Mesendoderm (in vitro differentiated cells): ENCODE measurements around the gene RPA3.

Experiments used
- DNase-seq: peaks from one replicate; pipeline ENCODE4 v3.0.0; 2013
- H2AK5ac ChIP-seq: 2 replicates; pipeline ENCODE4 v1.6.1; 2013; ENCODE audit warnings: low read length, inconsistent platforms
- H2BK120ac ChIP-seq: 2 replicates; pipeline ENCODE4 v1.6.1; 2013; ENCODE audit warnings: low read depth, mild to moderate bottlenecking, low read length, moderate library complexity, mixed read lengths
- H2BK15ac ChIP-seq: replicated peaks from 2 replicates; pipeline ENCODE4 v1.6.1; 2013; ENCODE audit warnings: low read depth, mild to moderate bottlenecking, moderate library complexity
- H2BK5ac ChIP-seq: 2 replicates; pipeline ENCODE4 v1.6.1; 2013; ENCODE audit warnings: low read length, inconsistent platforms
- H3K18ac ChIP-seq: 2 replicates; pipeline ENCODE4 v1.6.1; 2013; ENCODE audit warnings: mild to moderate bottlenecking, low read length, mixed read lengths
- H3K23ac ChIP-seq: one replicate; pipeline ENCODE4 v1.6.1; 2013; ENCODE audit warnings: low read length
- H3K27ac ChIP-seq: 2 replicates; pipeline ENCODE4 v1.5.1; 2013; ENCODE audit warnings: low read depth, mild to moderate bottlenecking, inconsistent platforms, low read length, moderate library complexity
- H3K27me3 ChIP-seq: 2 replicates; pipeline ENCODE4 v1.6.1; 2013; ENCODE audit warnings: low read length, control low read depth, mild to moderate bottlenecking, inconsistent platforms; ENCODE audit not compliant: insufficient read depth, poor library complexity
- H3K36me3 ChIP-seq: 2 replicates; pipeline ENCODE4 v1.6.1; 2013; ENCODE audit warnings: low read length, inconsistent platforms; ENCODE audit not compliant: control insufficient read depth, insufficient read depth
- H3K4ac ChIP-seq: one replicate; pipeline ENCODE4 v1.6.1; 2013; ENCODE audit warnings: low read depth, mild to moderate bottlenecking, low read length, moderate library complexity
- H3K4me1 ChIP-seq: 2 replicates; pipeline ENCODE4 v1.6.1; 2013; ENCODE audit warnings: low read depth, low read length, inconsistent platforms; ENCODE audit not compliant: control insufficient read depth
- H3K4me2 ChIP-seq: 2 replicates; pipeline ENCODE4 v1.6.1; 2013; ENCODE audit warnings: low read length
- H3K4me3 ChIP-seq: 2 replicates; pipeline ENCODE4 v1.5.1; 2013; ENCODE audit warnings: mild to moderate bottlenecking, low read length
- H3K56ac ChIP-seq: one replicate; pipeline ENCODE4 v1.6.1; 2013; ENCODE audit warnings: low read length
- H3K79me1 ChIP-seq: 2 replicates; pipeline ENCODE4 v1.6.1; 2013; ENCODE audit warnings: low read length, inconsistent platforms
- H3K79me2 ChIP-seq: 2 replicates; pipeline ENCODE4 v1.6.1; 2013; ENCODE audit warnings: mild to moderate bottlenecking, low read length; ENCODE audit not compliant: control insufficient read depth, insufficient read depth
- H3K9ac ChIP-seq: 2 replicates; pipeline ENCODE4 v1.6.1; 2013; ENCODE audit warnings: low read length, inconsistent platforms
- H4K5ac ChIP-seq: one replicate; pipeline ENCODE4 v1.6.1; 2013; ENCODE audit warnings: low read length
- H4K8ac ChIP-seq: one replicate; pipeline ENCODE4 v1.6.1; 2013; ENCODE audit warnings: low read depth, mild to moderate bottlenecking, control low read depth, low read length, moderate library complexity
- WGBS: extraction: QIAGEN DNeasy Blood & Tissue Kit; methylation state at CpG from one replicate; pipeline ENCODE4 v1.1.7; 2013; ENCODE audit warnings: low lambda C conversion rate, missing lambda C conversion rate; ENCODE audit not compliant: insufficient coverage; ENCODE audit errors: extremely low coverage; 5-methylcytosine and 5-hydroxymethylcytosine counted together

The RPA3 gene

GRCh38 chr7:7746458-7746857 lies 28.1 kb upstream of the RPA3 start:
- Histone ChIP-seq H3K4ac (no peak overlapping the region), H3K23ac (no peak overlapping the region), H3K4me1 (no peaks in the 10 kb centered on the region), H2BK120ac (no peak overlapping the region), H3K36me3 (no peaks in the 10 kb centered on the region), H3K18ac (no peak overlapping the region), H4K5ac (no peak overlapping the region), H2BK15ac (no peak overlapping the region), H2AK5ac (no peak overlapping the region), H3K9ac (no peak overlapping the region), H3K79me2 (no peaks in the 10 kb centered on the region), H3K27ac (no peak overlapping the region), H2BK5ac (no peak overlapping the region), H3K79me1 (no peaks in the 10 kb centered on the region), H3K4me2 (no peak overlapping the region), H3K27me3 (no peaks in the 10 kb centered on the region), H3K56ac (no peak overlapping the region), H4K8ac (no peak overlapping the region), H3K4me3 (no peak overlapping the region)
- no CpG with 5 or more reads among the region's 4 CpGs for WGBS
- no peak for DNase-seq

- no peak overlapping the region for H3K27ac ChIP-seq
- H3K4me2 ChIP-seq = no peak overlapping the region
- no CpG with 5 or more reads among the region's 4 CpGs for WGBS
- no peak for DNase-seq
- H3K23ac ChIP-seq = no peak overlapping the region
- no peak overlapping the region for H2BK120ac ChIP-seq
- H4K8ac ChIP-seq = no peak overlapping the region
- no peak overlapping the region for H3K9ac ChIP-seq
- H2BK15ac ChIP-seq = no peak overlapping the region
- H2BK5ac ChIP-seq = no peak overlapping the region
- no peak overlapping the region for H3K4ac ChIP-seq
- H4K5ac ChIP-seq = no peak overlapping the region
- H3K79me2 ChIP-seq = no peaks in the 10 kb centered on the region
- H3K4me3 ChIP-seq = no peak overlapping the region
- H3K36me3 ChIP-seq = no peaks in the 10 kb centered on the region
- H3K79me1 ChIP-seq = no peaks in the 10 kb centered on the region
- H3K4me1 ChIP-seq = no peaks in the 10 kb centered on the region
- H3K27me3 ChIP-seq = no peaks in the 10 kb centered on the region
- no peak overlapping the region for H3K18ac ChIP-seq
- H2AK5ac ChIP-seq = no peak overlapping the region
- no peak overlapping the region for H3K56ac ChIP-seq
Measured at GRCh38 chr7:7745966-7746365, 27.6 kb upstream of the RPA3 start.

DNA sequence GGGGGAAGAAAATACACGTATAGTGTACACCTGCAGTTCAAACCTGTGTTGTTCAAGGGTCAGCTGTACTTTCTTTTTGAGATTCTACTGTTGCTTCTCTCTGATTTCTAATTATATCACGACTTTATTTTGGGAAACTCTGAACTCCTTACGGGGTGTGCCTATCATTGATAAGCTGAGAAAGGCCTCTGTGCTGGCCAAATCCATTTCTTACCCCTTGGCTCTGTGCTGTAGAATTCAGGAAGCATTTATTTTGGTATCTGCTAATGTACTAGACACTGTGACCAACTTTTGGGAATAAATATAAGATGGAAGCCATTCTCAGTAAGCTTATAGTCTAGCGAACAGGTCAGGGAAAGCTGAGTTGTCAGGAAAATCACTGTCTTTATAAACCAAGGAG lies 26.9 kb upstream of the RPA3 start:
- Histone ChIP-seq H3K79me2 (no peaks in the 10 kb centered on the region), H3K36me3 (no peaks in the 10 kb centered on the region), H4K5ac (no peak overlapping the region)

GRCh38 chr7:7742223-7742622 lies 23.8 kb upstream of the RPA3 start:
- Histone ChIP-seq H3K27me3 (no peaks in the 10 kb centered on the region), H3K4ac (no peak overlapping the region), H3K27ac (no peak overlapping the region), H3K79me2 (no peaks in the 10 kb centered on the region), H4K5ac (no peak overlapping the region), H3K4me3 (no peak overlapping the region), H2BK5ac (no peak overlapping the region), H2BK15ac (no peak overlapping the region), H3K56ac (no peak overlapping the region), H4K8ac (no peak overlapping the region), H3K9ac (no peak overlapping the region), H2BK120ac (no peak overlapping the region), H2AK5ac (no peak overlapping the region), H3K4me2 (no peak overlapping the region), H3K23ac (no peak overlapping the region), H3K18ac (no peak overlapping the region), H3K79me1 (no peaks in the 10 kb centered on the region), H3K4me1 (no peaks in the 10 kb centered on the region), H3K36me3 (no peaks in the 10 kb centered on the region)
- no CpG with 5 or more reads among the region's 12 CpGs for WGBS
- peak; percentile 19 for DNase-seq

More for the DNA sequence above, 26.9 kb upstream of the RPA3 start:
- H3K4ac ChIP-seq = no peak overlapping the region
- no CpG with 5 or more reads among the region's 4 CpGs for WGBS
- no peak overlapping the region for H3K18ac ChIP-seq
- no peaks in the 10 kb centered on the region for H3K79me1 ChIP-seq
- H3K4me3 ChIP-seq = no peak overlapping the region
- DNase-seq = no peak
- H2BK15ac ChIP-seq = no peak overlapping the region
- no peak overlapping the region for H3K23ac ChIP-seq
- no peak overlapping the region for H3K4me2 ChIP-seq
- no peak overlapping the region for H3K27ac ChIP-seq
- no peak overlapping the region for H2BK5ac ChIP-seq
- no peak overlapping the region for H4K8ac ChIP-seq
- no peaks in the 10 kb centered on the region for H3K27me3 ChIP-seq
- H3K4me1 ChIP-seq = no peaks in the 10 kb centered on the region
- H3K56ac ChIP-seq = no peak overlapping the region
- no peak overlapping the region for H3K9ac ChIP-seq
- H2AK5ac ChIP-seq = no peak overlapping the region
- H2BK120ac ChIP-seq = no peak overlapping the region

DNA sequence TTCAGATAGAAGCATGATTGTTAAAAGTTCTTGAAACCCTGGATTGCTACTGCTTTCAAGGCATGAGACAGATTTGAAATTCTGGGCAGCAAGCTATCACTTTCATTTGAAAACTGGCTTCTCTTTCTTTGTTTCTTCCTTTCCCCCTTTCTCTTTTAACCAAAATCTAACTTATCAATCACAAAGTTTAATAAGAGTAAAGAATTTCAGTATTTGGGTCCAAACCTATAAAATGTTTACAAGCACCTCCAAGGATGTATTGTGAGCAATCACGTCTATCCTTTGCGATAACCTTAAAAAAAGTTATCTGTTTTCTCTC lies 21.6 kb upstream of the RPA3 start:
- Histone ChIP-seq H3K79me1 (no peaks in the 10 kb centered on the region), H3K56ac (no peak overlapping the region), H4K5ac (no peak overlapping the region), H3K4ac (no peak overlapping the region), H3K27ac (no peak overlapping the region), H3K9ac (no peak overlapping the region), H3K4me1 (no peaks in the 10 kb centered on the region), H2BK15ac (no peak overlapping the region), H3K79me2 (no peaks in the 10 kb centered on the region), H3K36me3 (no peaks in the 10 kb centered on the region), H3K18ac (no peak overlapping the region), H2BK120ac (no peak overlapping the region), H3K4me2 (no peak overlapping the region), H3K4me3 (no peak overlapping the region), H2BK5ac (no peak overlapping the region), H3K27me3 (no peaks in the 10 kb centered on the region), H3K23ac (no peak overlapping the region), H4K8ac (no peak overlapping the region), H2AK5ac (no peak overlapping the region)
- WGBS = no CpG with 5 or more reads among the region's 2 CpGs
- DNase-seq = no peak

GRCh38 chr7:7739204-7740036 lies 21.0 kb upstream of the RPA3 start:
- H3K4me1 ChIP-seq = no peaks in the 10 kb centered on the region
- WGBS = no CpG with 5 or more reads among the region's 4 CpGs
- H3K18ac ChIP-seq = no peak overlapping the region
- H2BK15ac ChIP-seq = no peak overlapping the region
- H3K27ac ChIP-seq = no peak overlapping the region
- H2BK120ac ChIP-seq = no peak overlapping the region
- no peak overlapping the region for H3K4me2 ChIP-seq
- no peak overlapping the region for H3K4me3 ChIP-seq
- no peaks in the 10 kb centered on the region for H3K79me2 ChIP-seq
- no peak overlapping the region for H3K56ac ChIP-seq
- DNase-seq = no peak
- H2AK5ac ChIP-seq = no peak overlapping the region
- H3K9ac ChIP-seq = no peak overlapping the region
- no peak overlapping the region for H3K4ac ChIP-seq
- no peaks in the 10 kb centered on the region for H3K36me3 ChIP-seq
- no peaks in the 10 kb centered on the region for H3K79me1 ChIP-seq
- H2BK5ac ChIP-seq = no peak overlapping the region
- no peaks in the 10 kb centered on the region for H3K27me3 ChIP-seq
- H3K23ac ChIP-seq = no peak overlapping the region
- H4K8ac ChIP-seq = no peak overlapping the region
- H4K5ac ChIP-seq = no peak overlapping the region
